ENCODE data around the gene TNP2.

The TNP2 gene

GRCh38 chr16:11254913-11255736, 14.0 kb downstream of the TNP2 start:
- peak; percentile 32 for DNase-seq

GRCh38 chr16:11253995-11254912, 14.9 kb downstream of the TNP2 start:
- DNase-seq = no peak

DNA sequence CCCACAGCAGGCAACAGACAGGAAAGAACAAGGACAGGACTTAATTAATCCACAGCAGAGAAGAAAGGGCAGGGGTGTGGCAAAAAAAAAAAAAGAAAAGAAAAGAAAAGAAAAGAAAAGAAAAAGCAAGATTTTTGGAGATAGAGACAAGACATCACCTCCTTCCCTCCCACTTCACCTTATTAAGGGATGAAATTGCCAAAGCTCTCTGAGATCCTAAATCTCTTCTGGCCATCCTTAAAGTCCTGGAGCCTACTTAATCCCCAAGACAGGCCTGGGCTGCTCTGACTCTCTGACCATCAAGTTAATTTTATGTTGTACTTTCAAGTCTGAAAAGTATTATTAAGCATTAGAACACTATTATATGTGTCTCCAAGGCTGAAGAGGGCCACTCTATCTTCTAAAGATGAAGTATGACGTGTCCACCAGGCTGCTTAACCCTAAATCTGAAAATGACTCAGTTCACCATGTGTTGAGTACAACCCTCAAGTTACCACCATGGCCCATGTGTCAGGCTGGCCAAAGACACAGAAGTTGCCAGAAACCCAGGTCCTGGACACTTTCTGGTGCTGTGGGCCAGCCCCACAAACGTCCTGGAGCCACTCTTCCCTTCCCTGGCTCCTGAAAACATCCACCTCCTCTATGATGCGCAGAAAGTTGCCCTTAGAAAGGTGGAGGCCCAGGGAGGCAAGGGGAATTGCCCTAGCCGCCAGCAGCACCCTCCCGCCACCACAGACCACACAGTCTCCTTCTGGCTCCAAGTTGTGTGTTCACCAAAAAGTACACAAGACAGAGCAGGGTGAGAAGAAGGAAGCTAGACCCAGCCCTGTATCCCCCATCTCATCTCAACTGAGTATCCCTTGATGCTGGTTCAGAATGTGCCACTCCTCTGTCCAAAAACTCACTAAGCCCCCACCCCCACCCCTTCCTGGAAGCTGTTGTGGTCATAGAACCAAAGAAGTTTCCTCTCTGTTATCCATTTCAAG, 15.8 kb downstream of the TNP2 start:
- DNase-seq = no peak

- DNase-seq = no peak
Measured at GRCh38 chr16:11252482-11252931, 16.6 kb downstream of the TNP2 start.

DNA sequence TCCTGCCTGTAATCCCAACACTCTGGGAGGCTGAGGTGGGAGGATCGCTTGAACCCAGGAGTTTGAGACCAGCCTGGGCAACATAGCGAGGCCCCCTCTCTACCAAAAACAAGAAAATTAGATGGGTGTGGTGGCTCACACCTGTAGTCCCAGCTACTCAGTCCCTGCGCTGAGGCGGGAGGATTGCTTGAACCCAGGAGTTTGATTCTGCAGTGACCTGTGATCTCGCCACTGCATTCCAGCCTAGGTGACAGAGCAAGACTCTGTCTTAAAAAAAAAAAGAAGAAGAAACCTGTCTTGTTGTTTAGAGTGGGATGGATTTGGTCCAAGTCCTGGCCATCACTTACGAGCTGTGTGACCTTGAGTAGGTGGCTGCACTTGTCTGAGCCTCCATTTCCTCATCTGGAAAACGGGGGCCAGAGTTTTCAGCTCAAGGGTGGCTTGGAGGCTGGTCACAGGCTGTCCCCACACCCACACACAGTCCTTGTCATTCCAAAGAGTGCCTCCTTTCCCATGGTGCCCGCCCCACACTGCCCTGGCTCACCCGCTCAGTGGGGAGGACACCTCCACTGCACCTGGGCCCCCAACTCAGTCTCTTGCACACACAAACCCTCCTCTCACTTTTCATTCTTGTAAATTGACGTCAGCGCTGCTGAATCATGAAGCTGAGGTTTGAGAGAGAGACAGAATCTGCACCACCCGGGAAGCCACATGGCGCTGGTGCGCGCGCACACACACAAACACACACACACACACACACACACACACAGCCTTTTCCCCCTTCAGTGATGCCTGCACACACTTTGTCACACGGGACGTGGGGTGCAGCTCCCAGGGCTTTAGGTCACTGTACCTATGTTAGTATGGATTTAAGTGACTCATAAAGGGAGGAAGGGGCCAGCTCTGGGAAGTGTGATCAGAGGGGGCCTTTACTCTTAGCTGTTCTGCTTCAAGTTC, 17.3 kb downstream of the TNP2 start:
- DNase-seq = no peak

DNA sequence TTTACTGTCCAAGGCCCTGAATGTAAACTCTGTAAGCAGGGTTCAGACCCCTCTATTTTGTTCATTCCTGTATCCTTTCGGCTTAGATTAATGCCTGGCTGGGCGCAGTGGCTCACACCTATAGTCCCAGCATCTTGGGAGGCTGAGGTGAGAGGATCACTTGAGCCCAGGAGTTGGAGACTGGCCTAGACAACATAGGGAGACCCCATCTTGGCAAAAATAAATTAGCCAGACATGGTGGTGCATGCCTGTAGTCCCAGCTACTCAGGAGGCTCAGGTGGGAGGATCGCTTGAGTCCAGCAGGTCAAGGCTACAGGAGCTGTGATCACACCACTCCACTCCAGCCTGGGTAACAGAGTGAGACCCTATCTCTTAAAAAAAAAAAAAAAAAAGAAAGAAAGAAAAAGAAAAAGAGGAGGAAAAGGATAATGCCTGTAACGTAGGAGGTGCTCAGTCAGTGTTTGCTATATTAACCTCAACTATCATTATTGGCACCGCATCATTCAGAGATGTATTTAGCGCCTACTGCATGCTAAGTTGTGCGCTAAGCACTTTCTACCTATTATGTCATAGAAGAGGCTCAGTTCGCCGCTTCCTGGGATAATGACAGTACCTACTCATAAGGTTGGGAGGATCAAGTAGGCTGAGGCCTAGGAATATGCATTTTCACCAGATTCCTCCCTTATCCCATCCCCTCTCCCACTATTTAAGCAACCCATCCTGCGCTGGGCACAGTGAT, 18.2 kb downstream of the TNP2 start:
- DNase-seq = no peak

DNA sequence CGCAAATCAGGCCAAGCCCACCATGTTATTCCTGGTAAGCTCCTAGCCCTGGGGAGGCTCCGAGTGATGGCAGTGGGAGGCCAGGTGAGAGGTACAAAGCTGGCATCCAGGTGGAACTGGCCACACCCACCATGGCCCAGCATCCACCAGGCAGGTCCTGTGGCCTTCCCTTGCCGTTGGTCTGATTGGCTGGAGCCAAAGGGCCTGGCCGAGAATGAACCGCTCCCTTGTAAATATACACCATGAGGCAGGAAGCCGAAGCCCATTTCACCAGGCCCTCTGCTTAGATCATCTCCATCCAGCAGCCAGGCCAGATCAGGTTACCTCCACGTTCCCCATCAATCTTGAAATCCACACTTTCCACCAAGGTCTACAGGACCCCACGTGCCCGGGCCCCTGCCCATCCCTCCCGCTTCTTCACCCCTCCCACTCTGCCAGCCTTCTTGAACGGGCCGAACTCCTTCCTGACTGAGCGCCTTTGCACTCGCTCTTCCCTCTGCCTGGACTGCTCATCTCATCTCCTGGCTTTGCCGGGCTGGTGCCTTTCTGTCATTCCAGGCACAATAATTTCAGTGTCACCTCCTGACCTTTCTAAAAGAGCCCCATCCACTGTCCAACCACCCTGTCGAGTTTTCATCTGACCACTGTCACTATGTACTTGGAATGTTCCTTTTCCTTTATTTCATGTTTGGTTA, 18.9 kb downstream of the TNP2 start:
- no peak for DNase-seq

DNA sequence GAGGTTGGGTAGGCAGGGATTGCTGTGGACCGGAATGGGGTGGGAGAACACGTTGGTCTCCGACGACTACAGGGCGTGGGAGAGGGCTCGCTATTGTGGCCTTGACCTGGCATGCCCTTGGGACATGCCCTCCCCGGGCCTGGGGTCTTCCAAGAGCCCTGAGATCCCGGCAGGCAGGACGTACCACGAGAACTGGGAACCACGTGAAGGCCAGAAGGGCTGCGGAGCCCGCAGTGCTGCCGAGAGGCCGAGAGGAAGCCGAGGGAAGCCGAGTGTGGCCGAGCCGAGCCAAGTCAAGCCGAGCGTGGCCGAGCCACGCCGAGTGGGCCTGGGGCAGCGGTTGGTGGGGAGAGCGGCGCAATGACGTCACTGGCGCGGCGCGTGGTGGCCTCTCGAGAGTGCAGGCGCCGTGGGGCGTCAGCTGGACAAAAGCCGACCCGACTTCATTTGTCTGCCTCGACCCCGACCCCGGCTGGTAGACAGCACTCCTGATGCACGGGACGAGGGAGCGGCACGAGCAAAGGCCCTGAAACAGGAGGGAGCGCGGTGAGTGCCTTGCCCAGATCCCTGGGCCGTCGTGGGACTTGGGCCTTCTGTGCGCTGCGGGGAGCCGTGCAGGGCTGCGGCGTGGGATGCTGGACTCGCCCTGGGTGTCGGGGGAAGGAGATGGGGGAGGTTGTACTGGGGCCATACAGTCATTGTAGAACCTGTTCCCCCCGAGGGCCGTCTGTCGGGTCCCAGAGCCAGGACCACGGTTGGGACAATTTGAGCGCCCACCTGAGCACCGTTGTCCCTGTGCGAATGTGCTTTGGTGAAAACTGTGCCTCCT, 19.7 kb downstream of the TNP2 start:
- no peak for DNase-seq

DNA sequence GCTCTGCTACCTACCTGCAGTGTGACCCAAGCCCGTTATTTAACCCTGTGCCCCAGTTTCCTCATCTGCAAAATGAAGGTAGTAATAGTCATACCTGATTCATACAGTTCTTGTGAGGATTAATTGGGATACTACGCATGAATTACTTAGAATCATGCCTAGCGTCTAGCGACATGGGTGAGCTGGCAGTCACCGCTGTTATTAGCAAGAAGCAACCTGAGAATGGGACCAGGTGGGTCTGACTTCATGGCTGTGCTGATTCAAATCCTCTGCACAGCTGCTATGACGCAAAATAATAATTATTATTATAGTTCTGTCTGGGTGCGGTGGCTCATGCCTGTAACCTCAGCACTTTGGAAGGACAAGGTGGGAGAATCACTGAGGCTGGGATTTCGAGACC, 21.0 kb downstream of the TNP2 start:
- DNase-seq = no peak

GRCh38 chr16:11245988-11246387, 23.1 kb downstream of the TNP2 start:
- no peak for DNase-seq

GRCh38 chr16:11245222-11245737, 23.8 kb downstream of the TNP2 start:
- no peak for DNase-seq

GRCh38 chr16:11242658-11243057, 26.5 kb downstream of the TNP2 start:
- DNase-seq = no peak

DNA sequence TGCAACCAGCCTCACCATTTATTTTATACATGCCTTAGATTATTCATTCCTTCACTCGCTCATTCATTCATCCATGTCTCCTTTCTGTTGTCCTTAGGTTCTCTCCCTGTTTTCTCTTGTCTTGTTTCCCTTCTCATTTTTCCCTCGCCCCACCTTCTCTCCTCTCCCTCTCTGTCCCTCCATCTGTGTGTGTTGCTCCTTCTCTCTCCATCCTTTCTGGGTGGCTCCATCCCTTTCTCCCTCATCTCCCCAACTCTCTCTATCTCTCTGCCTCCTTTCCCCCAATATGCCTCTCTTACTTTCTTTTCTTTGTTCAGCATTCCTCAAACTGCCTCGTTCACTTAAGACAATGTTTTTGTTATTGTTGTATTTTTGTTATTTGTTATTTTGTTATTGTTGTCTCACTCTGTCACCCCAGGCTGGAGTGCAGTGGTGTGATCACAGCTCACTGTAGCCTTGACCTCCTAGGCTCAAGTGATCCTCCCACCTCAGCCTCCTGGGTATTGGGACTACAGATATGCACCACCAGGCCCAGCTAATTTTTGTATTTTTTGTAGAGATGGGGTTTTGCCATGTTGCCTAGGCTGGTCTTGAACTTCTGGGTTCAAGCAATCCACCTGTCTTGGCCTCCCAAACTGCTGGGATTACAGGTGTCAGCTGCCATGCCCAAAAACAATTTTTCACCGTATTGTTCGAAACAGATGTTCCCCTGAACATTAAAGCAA, 27.5 kb downstream of the TNP2 start:
- DNase-seq = no peak

GRCh38 chr16:11240636-11241473, 28.3 kb downstream of the TNP2 start:
- no peak for DNase-seq

- no peak for DNase-seq
Measured at GRCh38 chr16:11239644-11240632, 29.2 kb downstream of the TNP2 start.
